Measurements from ENCODE around the gene AVPR1B.
"Not testable (repeated sequence)": the region's sequence is repeated elsewhere in the genome, so short reads cannot be mapped to it uniquely, and the experiment has no call there.

- TF ChIP-seq, protein P1, sequence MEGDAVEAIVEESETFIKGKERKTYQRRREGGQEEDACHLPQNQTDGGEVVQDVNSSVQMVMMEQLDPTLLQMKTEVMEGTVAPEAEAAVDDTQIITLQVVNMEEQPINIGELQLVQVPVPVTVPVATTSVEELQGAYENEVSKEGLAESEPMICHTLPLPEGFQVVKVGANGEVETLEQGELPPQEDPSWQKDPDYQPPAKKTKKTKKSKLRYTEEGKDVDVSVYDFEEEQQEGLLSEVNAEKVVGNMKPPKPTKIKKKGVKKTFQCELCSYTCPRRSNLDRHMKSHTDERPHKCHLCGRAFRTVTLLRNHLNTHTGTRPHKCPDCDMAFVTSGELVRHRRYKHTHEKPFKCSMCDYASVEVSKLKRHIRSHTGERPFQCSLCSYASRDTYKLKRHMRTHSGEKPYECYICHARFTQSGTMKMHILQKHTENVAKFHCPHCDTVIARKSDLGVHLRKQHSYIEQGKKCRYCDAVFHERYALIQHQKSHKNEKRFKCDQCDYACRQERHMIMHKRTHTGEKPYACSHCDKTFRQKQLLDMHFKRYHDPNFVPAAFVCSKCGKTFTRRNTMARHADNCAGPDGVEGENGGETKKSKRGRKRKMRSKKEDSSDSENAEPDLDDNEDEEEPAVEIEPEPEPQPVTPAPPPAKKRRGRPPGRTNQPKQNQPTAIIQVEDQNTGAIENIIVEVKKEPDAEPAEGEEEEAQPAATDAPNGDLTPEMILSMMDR (IDR thresholded peaks at IDR 0.05) = not testable (repeated sequence)
- not testable (repeated sequence) for TF ChIP-seq POLR2A (IDR thresholded peaks at IDR 0.05)
These were observed 52.7 kb downstream of the AVPR1B start for GRCh38 chr1:206064501-206064900.

Measured in uterus (tissue), 2 donors.